H1 (cell line): ENCODE data around the gene IL32. TPM values are rescaled to one million over a fixed set of nuclear protein-coding genes. Genes with fewer than 3 reads are reported as not detected.

Experiments used
- TAF1 ChIP-seq: IDR thresholded peaks from 2 replicates; pipeline ENCODE4 v1.6.1; 2011; ENCODE audit warnings: mild to moderate bottlenecking, low read depth, low read length
- polyA plus RNA-seq, 7 experiments: library from polyadenylated mRNA; depleted of rRNA in 3 of 7; stranded (reverse) in 5 of 7; unstranded in 2 of 7; fragments of >200 nt in 5 of 7; fragments of 200-250 nt in 2 of 7; gene quantifications; 1 replicate in 5 of 7; 2 replicates in 1 of 7; 4 replicates in 1 of 7; pipeline versions ENCODE4 v1.2.1 to v1.2.3, GENCODE V29; 2011 to 2013; ENCODE audit warnings: missing spikeins in 2 of 7, mixed read lengths in 2 of 7
- total RNA-seq: library from RNA; stranded (reverse); fragmentation: NEBNext Ultra II Directional; extraction: Animal tissue kit (Norgen Biotek cat#: 25700); gene quantifications from 2 replicates; pipeline ENCODE4 v1.2.1, GENCODE V29; 2021

The IL32 gene
- total and polyA plus RNA-seq, 2 of the 8 experiments (the other 6 are each of a cell fraction or from before 2014, with no cell fraction given): 2.7 to 5.0 TPM

GRCh38 chr16:3074860-3075522, 9.6 kb downstream of the IL32 start (continued):
- TF ChIP-seq TAF1: no peak
